Upper lobe of right lung (tissue), 1 donor: ENCODE measurements around the gene SLC35F4. TPM values are rescaled to one million over a fixed set of nuclear protein-coding genes. Genes with fewer than 3 reads are reported as not detected.

Source experiments
- ATAC-seq: fragments of 200-7000 bp; cut with Tn5 transposase; one replicate; pipeline ENCODE4 v1.9.1; 2020; ENCODE audit warnings: mild to moderate bottlenecking, moderate library complexity
- DNase-seq: peaks from one replicate; pipeline ENCODE4 v3.0.0-alpha.2; 2020
- H3K27ac ChIP-seq: fragments of 200-600 bp; one replicate; pipeline ENCODE4 v1.8.0; 2022
- H3K27me3 ChIP-seq: fragments of 200-600 bp; one replicate; pipeline ENCODE4 v1.8.0; 2022; ENCODE audit warnings: mild to moderate bottlenecking
- H3K36me3 ChIP-seq: fragments of 200-600 bp; one replicate; pipeline ENCODE4 v1.8.0; 2022
- H3K4me1 ChIP-seq: fragments of 200-600 bp; one replicate; pipeline ENCODE4 v1.8.0; 2022
- H3K4me3 ChIP-seq: fragments of 200-600 bp; one replicate; pipeline ENCODE4 v1.8.0; 2022; ENCODE audit warnings: mild to moderate bottlenecking
- H3K9me3 ChIP-seq: fragments of 200-600 bp; one replicate; pipeline ENCODE4 v1.8.0; 2022
- CTCF ChIP-seq: fragments of 200-600 bp; IDR thresholded peaks from one replicate; pipeline ENCODE4 v1.8.0; 2022; ENCODE audit warnings: antibody characterized with exemption
- intact Hi-C: fragments of 100-400 bp; cut with DNase I; formaldehyde crosslinking; loops from one replicate; pipeline ENCODE4 v1.11.0; 2022
- total RNA-seq: library from RNA; stranded (reverse); fragmentation: NEBNext Ultra II Directional; extraction: Animal tissue kit (Norgen Biotek cat#: 25700); gene quantifications from one replicate; pipeline ENCODE4 v1.2.1, GENCODE V29; 2021
- donor health status: DM: no; HTN: yes; CAD: no; lungs with severe emphysema.

The SLC35F4 gene
- total RNA-seq, 1 donor from 2014 or later: not detected

- no peak for DNase-seq
Measured at GRCh38 chr14:57831981-57832380, 33.9 kb downstream of the SLC35F4 start.

GRCh38 chr14:57828713-57829112, 37.2 kb downstream of the SLC35F4 start:
- Histone ChIP-seq H3K36me3 (no peaks in the 10 kb centered on the region), H3K27me3 (no peaks in the 10 kb centered on the region), H3K4me3 (no peak overlapping the region), H3K27ac (no peak overlapping the region), H3K4me1 (no peaks in the 10 kb centered on the region), H3K9me3 (no peaks in the 10 kb centered on the region)
- intact Hi-C loops: no loop called here
- no peak for TF ChIP-seq CTCF
- DNase-seq: no peak
- ATAC-seq: no peak

More at GRCh38 chr14:57831981-57832380, 33.9 kb downstream of the SLC35F4 start:
- intact Hi-C loops: no loop called here
- Histone ChIP-seq H3K9me3 (no peaks in the 10 kb centered on the region), H3K36me3 (no peaks in the 10 kb centered on the region), H3K4me1 (no peaks in the 10 kb centered on the region), H3K4me3 (no peak overlapping the region), H3K27me3 (no peaks in the 10 kb centered on the region), H3K27ac (no peak overlapping the region)
- no peak for TF ChIP-seq CTCF
- no peak for ATAC-seq

GRCh38 chr14:57823015-57823660, 42.8 kb downstream of the SLC35F4 start:
- Histone ChIP-seq H3K4me3 (no peak overlapping the region), H3K27ac (no peak overlapping the region), H3K36me3 (no peaks in the 10 kb centered on the region), H3K9me3 (no peaks in the 10 kb centered on the region), H3K27me3 (no peaks in the 10 kb centered on the region), H3K4me1 (no peaks in the 10 kb centered on the region)
- TF ChIP-seq CTCF: no peak
- DNase-seq: no peak
- intact Hi-C loops: no loop called here
- no peak for ATAC-seq

GRCh38 chr14:57822081-57822480, 43.8 kb downstream of the SLC35F4 start:
- H3K27ac ChIP-seq: no peak overlapping the region
- H3K9me3 ChIP-seq: no peaks in the 10 kb centered on the region
- intact Hi-C loops: no loop called here
- ATAC-seq: no peak
- no peak for DNase-seq
- H3K4me1 ChIP-seq: no peaks in the 10 kb centered on the region
- TF ChIP-seq CTCF: no peak
- no peaks in the 10 kb centered on the region for H3K36me3 ChIP-seq
- H3K4me3 ChIP-seq: no peak overlapping the region
- H3K27me3 ChIP-seq: no peaks in the 10 kb centered on the region

- ATAC-seq: no peak
- Histone ChIP-seq H3K27me3 (no peaks in the 10 kb centered on the region), H3K36me3 (no peaks in the 10 kb centered on the region), H3K4me3 (no peak overlapping the region), H3K4me1 (no peaks in the 10 kb centered on the region), H3K9me3 (no peaks in the 10 kb centered on the region), H3K27ac (no peak overlapping the region)
- intact Hi-C loops: no loop called here
- TF ChIP-seq CTCF: no peak
- no peak for DNase-seq
Measured at GRCh38 chr14:57820581-57820980, 45.3 kb downstream of the SLC35F4 start.

GRCh38 chr14:57818511-57818910, 47.4 kb downstream of the SLC35F4 start:
- Histone ChIP-seq H3K27ac (no peak overlapping the region), H3K9me3 (no peaks in the 10 kb centered on the region), H3K36me3 (no peaks in the 10 kb centered on the region), H3K27me3 (no peaks in the 10 kb centered on the region), H3K4me1 (no peaks in the 10 kb centered on the region), H3K4me3 (no peak overlapping the region)
- ATAC-seq (no peak), DNase-seq (no peak)
- intact Hi-C loops: no loop called here
- no peak for TF ChIP-seq CTCF
